ENCODE measurements around the gene PDXDC1.
"Not testable (repeated sequence)": the region's sequence is repeated elsewhere in the genome, so short reads cannot be mapped to it uniquely, and the experiment has no call there.

PDXDC1 gene

DNA sequence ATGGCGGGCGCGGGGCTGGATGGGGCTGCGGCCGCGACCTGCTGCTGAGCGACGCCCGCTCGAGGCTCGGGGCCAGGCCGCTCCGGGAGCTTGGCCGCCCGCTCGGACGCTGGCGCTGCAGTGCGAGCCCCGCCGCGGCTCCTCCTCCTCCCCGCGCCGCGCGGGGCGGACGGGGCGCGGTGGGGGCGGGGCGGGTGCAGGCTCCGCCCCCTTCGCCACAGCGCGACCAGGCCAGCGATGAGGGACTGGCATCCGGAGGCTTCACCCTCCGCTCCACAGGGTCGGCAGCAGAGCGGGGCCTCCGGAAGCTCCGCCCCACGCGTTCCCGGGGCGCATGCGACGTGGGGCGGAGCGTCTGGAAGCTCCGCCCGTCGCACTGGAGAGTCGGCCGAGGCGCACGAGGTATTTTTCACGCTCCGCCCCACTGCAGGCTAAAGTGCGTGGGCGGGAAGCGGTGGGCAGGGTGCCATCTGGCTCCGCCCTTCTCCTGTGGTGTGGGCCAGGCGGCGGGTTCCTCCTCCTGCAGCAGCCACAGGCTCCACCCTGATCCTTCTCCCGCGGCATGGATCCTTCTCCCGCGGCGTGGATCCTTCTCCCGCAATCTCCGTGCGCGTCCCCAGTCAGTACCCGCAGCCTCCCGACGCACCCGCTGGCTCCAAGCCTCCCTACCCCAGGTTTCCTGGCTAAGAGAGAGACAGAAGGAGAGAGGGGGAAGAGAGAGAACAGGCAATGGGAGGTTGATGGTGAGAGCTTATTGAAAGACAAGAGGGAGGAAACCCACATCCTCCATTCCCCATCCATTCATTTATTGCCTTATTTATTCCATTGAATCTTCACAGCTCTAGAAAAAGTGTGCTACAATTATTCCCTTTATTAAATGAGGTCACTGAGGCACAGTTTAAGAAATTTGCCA, 180.1 kb downstream of the PDXDC1 start:
- in situ Hi-C loops (cut with MboI; ENCODE audit: low sequenced_read_pairs), result not testable (repeated sequence)

DNA sequence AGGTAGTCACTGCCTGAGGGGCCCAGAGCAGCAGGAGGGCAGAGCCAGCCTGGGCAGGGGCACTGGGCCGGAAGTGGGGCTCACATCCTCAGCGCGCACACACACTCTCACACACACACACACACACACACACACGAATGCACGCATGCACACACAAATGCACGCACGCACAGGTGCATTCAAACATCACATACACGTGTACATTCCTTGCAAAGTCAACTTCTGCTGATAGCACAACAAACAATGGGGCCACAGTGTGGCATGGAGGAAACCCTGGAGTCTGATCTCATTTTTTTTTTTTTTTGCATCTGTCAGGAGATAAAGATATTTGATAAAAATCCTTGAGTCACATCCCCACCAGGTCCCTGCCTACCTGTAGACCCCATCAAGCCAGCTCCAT, 182.8 kb downstream of the PDXDC1 start:
- in situ Hi-C loops (cut with MboI; ENCODE audit: low sequenced_read_pairs), result not testable (repeated sequence)

DNA sequence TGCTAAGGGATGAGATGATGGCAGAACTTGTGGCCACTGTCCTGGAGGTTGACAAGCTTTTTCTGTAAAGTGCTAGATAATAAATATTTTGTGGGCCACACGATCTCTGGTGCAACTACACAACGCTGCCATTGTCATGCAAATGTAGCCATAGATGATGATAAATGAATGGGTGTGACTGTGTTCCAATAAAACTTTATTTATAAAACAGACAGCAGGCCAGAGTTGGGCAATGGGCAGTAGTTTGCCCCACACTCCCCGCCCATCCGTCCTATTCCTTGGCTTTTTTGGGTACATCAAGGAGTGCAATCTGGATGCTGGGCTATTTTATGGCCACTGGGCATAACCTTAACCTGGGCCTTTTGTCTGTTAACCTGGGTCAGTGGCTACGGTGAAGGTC, 184.8 kb downstream of the PDXDC1 start:
- in situ Hi-C loops (cut with MboI; ENCODE audit: low sequenced_read_pairs), result not testable (repeated sequence)

DNA sequence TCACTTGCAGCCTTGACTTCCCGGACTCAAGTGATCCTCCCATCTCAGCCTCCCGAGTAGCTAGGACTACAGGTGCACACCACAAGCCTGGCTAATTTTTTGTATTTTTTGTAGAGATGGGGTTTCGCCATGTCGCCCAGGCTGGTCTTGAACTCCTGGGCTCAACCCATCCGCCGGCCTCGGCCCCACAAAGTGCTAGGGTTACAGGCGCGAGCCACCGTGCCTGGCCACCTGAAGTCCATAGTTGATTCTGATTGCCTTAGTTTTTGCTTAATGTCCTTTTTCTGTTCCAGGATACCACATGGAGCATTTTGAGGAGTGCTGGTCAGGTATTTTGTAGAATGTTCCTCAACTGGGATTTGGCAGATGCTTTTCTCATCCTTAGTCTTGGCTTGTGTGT, 185.7 kb downstream of the PDXDC1 start:
- in situ Hi-C loops (cut with MboI; ENCODE audit: low sequenced_read_pairs), result not testable (repeated sequence)

DNA sequence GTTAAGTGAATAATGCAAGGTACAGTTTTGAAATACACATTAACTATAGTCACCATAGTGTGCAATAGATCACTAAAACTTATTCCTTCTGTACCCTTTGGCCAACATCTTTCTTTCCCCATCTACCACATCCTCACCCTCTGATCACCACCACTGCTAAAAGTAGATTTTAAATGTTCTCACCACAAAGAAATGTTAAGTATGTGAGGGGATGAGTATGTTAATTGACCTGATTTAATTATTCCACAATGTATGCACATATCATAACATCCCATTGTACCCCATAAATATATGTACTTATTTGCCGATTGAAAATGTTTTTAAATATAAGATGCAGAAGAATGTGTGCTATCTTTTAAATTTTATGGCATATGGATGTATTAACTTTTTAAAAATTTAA, 188.2 kb downstream of the PDXDC1 start:
- in situ Hi-C loops (cut with MboI; ENCODE audit: low sequenced_read_pairs), result not testable (repeated sequence)

DNA sequence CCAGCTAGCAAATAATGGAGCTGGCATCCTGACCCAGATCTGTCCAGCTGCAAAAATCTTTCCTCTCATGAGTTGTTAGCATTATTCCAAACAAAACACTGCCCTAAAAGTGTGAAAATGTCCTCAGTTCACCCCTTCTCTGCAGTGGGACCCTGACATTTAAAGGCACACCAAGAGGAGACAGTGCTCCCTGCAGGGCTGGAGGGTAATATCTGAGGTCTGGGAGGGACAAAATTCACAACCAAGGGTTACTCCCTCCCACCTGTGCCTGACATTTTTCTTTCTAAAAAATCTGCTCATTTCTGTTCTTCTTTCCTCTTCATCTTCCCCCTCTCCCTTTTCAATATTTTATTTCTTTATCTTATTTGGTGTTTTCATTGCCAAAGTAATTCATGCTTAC, 191.4 kb downstream of the PDXDC1 start:
- in situ Hi-C loops (cut with MboI; ENCODE audit: low sequenced_read_pairs), result not testable (repeated sequence)

DNA sequence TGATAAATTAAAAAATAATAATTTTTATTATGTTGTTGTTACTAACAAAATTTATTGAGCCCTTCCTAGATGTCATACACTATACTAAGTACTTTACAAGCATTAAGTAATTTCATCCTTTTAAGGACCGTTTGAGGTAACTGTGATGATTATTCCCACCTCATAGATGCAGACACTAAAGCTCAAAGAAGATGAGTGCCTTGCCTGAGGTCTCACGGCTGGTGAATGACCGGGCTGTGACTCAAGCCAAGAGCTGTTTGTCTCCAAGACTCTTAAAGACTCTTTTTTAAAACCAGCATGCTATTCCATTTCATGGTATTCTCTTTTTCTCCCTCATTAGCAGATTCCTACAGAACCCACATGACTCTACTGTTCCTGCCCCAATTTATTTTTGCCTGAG, 193.5 kb downstream of the PDXDC1 start:
- in situ Hi-C loops (cut with MboI; ENCODE audit: low sequenced_read_pairs), result not testable (repeated sequence)

DNA sequence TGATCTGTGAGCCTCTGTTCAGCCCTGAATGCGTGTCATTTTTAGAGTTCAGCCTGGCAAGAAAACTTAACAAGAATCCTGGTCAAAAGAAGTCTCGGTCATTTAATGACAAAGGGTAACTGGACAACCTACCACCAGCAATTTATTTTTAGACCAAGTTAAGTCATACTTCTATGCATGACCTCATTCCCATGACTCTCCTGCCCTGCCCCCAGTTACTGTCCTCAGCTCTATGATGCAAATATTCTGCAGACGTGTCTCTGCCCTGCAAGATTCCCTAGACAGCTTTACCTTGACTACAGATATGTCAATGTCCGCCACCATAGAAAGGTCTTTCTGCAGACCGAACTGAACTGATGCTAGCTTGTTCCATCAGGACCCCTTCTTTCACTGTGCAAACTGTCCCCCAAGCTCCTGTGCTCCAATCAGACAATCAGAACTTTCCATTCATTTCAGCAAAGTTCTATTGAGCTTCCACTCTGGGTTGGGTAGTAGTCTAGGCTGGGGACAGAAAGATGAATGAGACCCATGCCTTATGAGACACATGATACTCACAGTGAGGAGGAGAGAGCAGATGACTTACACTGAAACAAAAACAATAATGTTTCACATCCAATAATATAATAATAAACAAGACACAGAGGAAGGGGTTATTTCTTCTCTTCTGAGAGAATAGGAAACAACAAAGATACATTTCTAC, 194.3 kb downstream of the PDXDC1 start:
- in situ Hi-C loops (cut with MboI; ENCODE audit: low sequenced_read_pairs), result not testable (repeated sequence)

DNA sequence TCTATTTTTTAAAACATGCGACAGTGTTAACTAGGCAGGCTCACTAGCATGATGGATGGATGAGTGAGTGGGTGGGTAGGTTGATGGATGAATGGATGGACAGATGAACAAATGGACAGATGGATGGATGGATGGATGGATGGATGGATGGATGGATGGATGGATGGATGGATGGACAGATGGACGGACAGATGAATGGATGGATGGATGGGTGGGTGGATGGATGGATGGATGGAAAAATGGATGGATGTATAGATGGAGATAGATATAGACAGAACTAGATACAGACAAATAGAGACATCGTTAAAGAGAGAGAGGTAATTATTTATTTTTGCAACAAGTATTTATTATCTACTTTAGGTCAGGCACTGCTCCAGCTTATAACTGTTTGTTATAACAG, 205.1 kb downstream of the PDXDC1 start:
- in situ Hi-C loops (cut with MboI; ENCODE audit: low sequenced_read_pairs), result not testable (repeated sequence)

DNA sequence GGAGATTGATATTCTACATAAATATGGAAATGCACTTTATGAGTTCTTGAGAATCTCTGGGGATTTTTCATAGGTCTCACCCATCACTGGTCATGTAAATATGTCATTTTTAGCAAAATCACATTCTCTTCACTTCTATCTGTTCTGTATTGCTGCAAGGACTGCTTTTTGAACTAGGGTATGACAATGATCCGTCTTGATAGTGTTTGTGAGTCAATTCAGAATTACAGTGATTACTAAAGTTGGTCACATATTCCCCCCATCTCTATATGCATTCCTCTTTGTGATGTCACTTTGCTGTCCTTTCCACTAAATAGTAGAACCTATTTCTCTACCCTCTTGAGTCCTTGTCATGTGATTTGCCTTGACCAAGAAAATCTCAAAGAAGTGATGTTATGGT, 206.1 kb downstream of the PDXDC1 start:
- in situ Hi-C loops (cut with MboI; ENCODE audit: low sequenced_read_pairs), result not testable (repeated sequence)

DNA sequence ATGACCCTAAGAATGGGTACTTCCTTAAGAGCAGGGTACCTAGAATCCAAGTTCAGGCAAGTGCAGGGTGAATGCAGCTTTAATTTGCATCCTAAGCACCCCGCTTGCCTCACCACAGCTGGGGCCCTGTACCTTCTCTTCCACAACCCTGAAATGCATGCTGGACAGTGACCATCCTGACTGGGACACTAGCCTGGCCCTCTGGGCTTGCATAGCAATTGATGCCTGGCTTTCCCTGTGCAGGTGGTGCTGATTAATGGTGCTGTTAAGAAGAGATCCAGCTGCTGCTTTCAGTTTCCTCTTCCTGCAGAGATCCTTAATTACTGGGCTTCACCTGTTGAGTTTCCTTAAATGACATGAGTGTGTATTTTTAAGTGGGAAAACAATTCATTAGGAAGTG, 209.2 kb downstream of the PDXDC1 start:
- in situ Hi-C loops (cut with MboI; ENCODE audit: low sequenced_read_pairs), result not testable (repeated sequence)
